ENCODE measurements around the gene HUS1. TPM values are rescaled to one million over a fixed set of nuclear protein-coding genes. Genes with fewer than 3 reads are reported as not detected.
"Not testable (repeated sequence)": the region's sequence is repeated elsewhere in the genome, so short reads cannot be mapped to it uniquely, and the experiment has no call there.

Gene HUS1
- total RNA-seq, 2 donors from 2014 or later, result 22.8 to 23.1 TPM

DNA sequence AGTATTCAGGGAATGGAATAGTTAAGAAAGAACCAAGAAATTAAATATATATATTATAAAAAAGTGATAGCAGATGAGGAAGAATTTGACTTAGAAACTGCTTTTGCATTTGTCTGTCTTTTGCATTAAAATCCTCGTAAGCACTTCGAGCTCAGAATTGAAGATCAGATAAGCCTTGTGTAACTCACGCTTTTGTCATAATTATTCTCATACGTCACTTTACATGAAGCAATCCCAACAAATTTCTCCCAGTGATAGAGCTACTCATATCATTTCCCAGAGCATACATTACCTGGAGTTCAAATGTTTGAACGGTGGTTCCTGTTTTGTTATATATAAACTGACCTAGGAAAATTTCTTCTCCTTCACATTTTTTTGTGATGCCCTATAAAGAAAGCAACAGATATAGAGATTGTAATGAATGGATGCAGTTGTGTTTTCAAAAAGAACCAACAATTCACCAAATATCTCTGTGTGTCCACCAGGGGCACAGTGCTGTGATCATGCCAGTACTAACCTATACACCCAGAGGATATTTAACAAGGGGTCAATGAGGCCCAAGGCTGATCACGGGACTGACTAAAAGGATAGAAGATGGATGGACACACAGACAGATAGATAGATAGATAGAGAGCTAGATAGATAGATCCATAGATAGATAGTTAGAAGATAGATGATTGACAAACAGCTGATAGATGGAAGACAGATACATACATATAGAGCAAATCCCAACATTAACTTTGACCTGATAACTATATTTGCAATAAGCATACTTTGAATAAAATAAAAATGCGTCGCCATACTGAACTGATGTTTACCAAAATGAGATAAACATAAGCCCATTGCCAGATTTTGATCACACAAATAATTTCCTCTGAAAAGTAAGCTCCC is 9.3 kb upstream of the HUS1 start:
- intact Hi-C loops (cut with DNase I), result no loop called here
- no peak for DNase-seq (ENCODE audit: low spot score)

DNA sequence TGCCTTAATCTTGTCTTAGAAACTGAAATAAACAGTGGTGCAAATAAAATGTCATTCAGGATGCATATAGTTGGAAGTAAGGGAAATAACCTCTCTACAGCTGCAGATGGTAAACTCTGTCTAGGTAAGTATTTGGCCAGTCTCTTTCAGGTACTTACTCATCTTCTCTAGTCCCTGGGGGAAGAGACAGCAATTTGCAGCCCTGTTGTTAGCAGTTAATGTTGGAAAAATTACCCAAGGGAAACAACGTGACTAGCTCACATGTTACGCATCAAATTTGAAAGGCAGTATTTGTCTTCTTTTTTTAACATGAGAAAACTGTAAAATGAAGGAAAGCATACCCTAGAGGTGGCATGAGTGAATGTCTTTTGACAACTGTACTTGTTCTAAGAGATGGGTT is 3.2 kb upstream of the HUS1 start:
- no peak for DNase-seq (ENCODE audit: low spot score)
- intact Hi-C loops (cut with DNase I), result no loop called here

DNA sequence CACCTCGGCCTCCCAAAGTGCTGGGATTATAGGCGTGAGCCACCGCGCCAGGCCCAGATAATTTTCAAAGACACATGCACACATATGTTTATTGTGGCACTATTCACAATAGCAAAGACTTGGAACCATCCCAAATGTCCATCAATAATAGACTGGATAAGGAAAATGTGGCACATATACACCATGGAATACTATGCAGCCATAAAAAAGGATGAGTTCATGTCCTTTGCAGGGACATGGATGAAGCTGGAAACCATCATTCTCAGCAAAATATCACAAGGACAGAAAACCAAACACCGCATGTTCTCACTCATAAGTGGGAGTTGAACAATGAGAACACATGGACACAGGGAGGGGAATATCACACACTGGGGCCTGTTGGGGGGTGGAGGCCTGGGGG is 1.2 kb upstream of the HUS1 start:
- intact Hi-C loops (cut with DNase I); DNase-seq (ENCODE audit: low spot score): not testable (repeated sequence)

DNA sequence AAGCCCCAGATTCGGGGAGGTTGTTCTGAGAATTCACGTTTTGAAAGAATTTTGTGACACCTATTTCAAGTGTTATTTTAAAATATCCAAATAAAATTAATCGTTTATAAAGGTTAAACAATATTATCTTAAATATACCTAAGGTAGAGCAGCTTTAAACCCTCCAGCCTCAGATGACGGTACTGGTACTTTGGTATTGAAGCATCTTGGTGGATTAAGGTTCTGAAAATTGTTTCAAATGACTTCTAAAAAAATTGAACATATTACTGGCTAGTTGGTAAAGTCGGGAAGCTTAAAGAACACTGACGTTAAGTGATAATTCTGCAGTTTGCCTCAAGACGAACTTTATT is 392 bp upstream of the HUS1 start:
- intact Hi-C loops (cut with DNase I), result no loop called here
- no peak for DNase-seq (ENCODE audit: low spot score)

DNA sequence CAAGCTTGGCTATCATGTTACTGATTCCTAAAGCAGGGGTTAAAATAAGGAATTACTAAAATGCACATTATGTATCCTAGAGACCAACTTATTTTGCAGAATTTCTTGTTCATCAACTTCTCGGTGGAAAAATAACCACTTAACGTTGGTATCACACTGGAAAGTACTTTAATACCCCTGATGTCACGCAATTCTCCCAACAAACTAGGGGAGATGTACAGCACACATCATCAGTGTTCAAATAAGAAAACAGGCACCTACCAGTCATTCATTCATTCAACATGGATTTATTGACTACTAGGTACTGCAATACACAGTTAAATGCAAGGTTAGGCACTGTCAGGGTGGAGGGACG is 648 bp downstream of the HUS1 start:
- intact Hi-C loops (cut with DNase I), result no loop called here
- no peak for DNase-seq (ENCODE audit: low spot score)

DNA sequence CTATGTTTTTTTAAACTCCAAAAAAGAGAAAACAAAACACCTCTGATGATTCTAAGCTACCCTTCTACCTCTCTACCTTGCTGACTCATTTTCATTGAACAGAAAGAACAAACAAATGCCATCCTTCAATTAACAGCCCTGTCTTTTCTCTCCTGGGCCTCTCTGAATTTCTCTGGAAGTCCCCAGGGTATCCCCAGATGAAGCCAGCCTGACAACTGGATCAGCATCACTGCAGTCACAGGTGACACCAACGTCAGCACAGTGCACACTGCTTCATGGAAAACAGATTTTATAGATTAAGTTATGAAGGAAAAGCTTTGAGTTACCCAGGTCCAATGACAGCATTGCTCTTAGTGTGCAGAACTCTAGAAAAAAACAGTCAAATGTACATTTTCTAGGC is 5.7 kb downstream of the HUS1 start:
- intact Hi-C loops (cut with DNase I), result loop anchor here in 1 of 2 donors (5.0 kb wide), 1 partner anchor 1601 kb away; no protein-coding TSS in a partner anchor
- no peak for DNase-seq (ENCODE audit: low spot score)

DNA sequence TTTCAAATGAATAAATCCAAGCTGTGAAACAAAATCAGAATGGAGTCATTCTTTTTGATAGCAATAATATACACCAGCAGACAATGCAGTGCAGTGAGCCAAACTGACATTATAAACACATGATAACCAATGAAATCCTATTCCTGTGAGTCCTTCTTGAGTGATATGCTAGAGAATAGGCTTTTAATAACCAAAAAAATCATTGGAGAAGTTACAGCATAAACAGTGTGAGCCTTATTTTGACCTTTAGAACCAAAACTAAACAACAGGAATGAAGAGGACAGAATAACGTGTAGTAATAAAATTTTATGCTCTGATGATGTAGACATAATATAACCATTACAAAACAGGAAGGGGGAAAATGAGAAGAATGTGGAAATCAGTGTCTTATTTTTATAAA is 8.7 kb downstream of the HUS1 start:
- DNase-seq (ENCODE audit: low spot score), result no peak
- intact Hi-C loops (cut with DNase I), result loop anchor here in 1 of 2 donors (5.0 kb wide), 1 partner anchor 1598 kb away; no protein-coding TSS in a partner anchor

DNA sequence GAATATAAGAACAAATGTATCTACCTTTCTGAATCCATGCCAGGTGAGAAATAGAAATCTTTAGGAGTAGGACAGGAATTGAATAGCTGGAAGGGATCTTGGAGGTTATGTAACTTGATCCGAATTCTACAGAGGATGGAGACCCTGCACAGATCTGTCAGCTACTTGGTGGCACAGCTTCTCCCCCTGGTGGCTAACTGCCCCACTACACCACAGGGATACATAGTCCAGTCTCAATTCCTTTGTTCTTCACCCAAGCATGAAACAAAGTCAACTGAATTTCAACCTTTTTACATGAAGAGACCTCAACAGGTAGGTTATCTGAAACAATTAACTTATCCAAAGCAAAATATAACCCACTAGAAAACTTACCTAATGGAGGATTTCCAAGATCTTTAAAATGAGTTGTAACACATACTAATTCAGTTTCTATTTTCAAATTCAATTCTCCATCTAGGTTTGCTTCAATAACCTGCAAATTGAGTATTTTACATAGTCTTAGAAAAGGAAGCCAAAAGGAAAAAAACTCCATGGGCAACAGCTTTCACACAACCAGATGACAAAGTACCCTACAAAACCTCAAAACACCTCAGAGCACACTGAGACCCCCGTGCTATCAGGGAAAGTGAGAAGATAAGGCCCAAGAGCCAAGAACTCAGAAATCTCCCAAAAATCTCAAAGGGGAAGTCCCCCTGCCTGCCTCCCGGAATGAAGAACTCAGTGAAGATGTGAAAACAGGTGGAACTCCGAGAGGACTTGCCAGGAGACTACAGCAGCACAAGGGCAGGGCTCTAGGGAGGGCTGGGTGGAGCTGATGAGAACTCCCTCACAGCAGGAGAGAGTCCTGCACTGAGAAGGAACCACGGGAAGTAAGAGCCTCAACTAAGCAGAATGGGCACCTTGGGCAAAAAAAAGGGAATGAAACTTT is 10.3 kb downstream of the HUS1 start:
- intact Hi-C loops (cut with DNase I), result no loop called here
- DNase-seq (ENCODE audit: low spot score), result no peak

DNA sequence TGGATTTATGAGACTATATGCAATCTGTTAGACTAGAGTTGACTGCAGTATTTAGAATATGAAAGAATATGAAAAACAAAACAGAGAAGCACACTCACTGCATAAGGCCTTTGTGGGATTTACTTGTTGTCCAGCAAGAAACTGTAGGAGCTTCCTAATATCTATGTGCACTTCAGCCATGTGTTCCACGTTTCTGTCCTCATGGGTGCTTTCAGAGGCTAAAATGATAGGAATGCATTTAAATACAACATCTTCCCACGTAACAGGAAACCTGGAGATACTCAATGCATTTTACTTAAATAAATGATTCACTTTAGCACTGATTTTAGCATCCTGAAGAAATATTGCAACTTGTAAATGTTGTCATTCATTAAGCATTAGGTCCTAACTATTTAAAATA is 11.7 kb downstream of the HUS1 start:
- intact Hi-C loops (cut with DNase I), result no loop called here
- no peak for DNase-seq (ENCODE audit: low spot score)

DNA sequence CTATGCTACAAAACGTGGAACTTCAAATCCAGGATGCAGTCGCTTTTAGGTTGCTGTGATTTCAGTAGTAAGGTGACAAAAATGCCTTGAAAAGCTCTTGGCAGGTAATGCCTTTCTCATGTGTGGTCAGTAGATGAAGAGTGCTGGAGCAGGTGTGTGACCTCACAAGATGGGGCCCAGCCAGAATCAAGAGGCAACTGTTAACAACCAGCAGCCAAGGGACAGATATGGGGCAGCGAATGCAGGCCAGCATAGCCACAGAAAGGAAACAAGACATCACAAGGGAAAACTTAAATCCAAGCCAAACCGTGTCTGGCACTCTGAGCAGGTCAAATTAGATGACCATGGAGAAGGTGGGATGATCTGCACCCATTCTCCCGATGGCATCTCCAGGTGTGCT is 12.3 kb downstream of the HUS1 start:
- no peak for DNase-seq (ENCODE audit: low spot score)
- intact Hi-C loops (cut with DNase I), result no loop called here

DNA sequence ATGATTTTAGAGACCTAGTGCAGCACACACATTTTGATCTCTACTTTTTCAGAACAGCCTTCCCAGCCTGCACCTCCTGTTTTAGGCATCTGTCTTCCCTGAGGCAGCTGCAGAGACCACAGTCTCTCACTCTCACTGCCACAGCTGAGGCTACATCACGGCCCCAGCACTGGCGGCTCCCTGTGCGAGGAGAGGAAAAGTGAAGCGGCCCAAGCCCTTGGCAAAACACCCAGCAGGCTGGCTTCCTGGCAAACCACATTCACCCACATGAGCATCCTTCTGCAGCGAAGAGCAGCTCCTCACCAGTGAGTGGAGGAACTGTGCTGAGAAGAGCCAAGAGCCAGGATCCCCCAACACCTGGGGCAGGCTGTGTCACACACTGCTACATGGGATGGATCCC is 14.0 kb downstream of the HUS1 start:
- DNase-seq (ENCODE audit: low spot score), result no peak
- intact Hi-C loops (cut with DNase I), result no loop called here

DNA sequence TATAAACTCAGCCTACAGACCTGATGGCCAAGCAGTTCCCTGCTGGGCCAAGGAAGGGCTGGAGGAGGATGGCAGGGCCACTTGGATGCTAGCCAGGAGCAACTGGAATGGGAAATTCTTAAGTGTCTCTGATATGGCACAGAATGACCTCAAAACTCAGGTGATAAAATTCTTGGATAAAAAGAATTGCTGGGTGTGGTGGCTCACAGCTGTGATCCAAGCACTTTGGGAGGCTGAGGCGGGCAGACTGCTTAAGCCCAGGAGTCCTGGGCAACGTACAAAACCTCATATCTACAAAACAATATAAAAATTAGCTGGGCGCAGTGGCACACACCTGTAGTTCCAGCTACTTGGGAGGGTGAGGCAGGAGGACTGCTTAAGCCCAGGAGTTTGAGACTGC is 17.2 kb downstream of the HUS1 start:
- DNase-seq (ENCODE audit: low spot score), result no peak
- intact Hi-C loops (cut with DNase I), result no loop called here

DNA sequence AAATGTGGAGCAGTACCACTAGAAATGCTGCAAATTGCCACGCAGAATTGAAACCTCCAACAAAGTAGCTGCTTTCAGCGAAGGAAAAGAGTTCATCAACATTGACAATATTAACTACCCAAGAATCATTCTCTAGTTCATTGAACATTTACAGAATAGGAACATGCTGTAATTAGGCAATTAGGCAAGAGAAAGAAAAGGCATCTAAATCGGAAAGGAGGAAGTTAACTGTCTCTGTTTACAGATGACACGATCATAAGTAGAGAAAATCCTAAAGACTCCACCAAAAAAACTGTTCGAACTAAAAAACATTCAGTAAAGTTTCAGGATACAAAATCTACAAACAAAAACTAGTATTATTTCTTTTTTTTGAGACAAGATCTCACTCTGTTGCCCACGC is 22.3 kb downstream of the HUS1 start:
- intact Hi-C loops (cut with DNase I), result no loop called here
- no peak for DNase-seq (ENCODE audit: low spot score)

DNA sequence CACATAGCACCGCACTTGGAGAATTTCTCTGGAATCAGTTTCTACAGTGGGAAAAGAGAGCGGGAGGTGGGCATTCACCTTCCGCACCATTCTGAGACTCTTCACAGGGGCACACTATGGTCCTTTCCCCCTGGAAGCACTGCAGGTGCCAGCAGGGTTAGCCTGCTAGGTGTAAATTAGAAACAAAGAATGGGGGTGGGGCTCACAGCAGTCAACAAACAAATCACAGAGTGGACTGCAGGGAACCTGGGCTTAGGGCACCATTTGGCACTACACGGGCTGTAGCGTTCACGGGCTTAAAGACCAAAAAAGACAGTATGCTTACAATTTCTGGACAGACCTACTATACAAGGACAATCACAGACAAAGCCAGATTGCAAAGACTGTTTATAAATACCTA is 23.2 kb downstream of the HUS1 start:
- intact Hi-C loops (cut with DNase I), result no loop called here
- DNase-seq (ENCODE audit: low spot score), result no peak

DNA sequence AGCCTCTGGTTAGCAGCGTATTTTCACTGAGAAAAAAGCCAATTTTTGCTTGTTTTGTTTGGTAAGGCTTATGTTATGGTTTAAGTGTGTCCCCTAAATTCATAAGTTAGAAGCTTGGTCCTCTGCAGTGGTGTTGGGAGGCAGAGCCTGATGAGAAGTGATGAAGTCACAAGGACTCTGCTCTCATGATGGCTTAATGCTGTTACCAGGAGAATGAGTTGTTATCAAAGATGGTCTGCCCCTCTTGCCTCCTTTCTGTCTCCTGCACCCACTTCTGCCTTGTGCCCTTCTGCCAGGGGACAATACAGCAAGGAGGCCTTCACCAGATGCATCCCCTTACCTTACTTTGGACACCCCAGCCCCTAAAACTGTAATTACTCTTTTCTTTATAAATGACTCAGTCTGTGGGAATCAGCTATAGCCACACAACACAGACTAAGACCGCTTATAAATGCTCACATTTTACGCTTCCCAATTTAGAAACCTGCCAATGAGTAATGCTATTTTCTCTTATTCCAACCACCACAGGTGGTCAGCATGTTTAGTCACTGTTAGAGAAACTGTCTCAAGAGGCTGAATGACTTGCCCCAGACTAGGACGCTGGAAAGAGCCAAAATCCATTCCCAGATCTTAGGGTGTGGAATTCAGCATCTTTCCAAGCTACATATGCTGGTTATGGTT is 25.0 kb downstream of the HUS1 start:
- intact Hi-C loops (cut with DNase I), result no loop called here
- no peak for DNase-seq (ENCODE audit: low spot score)

DNA sequence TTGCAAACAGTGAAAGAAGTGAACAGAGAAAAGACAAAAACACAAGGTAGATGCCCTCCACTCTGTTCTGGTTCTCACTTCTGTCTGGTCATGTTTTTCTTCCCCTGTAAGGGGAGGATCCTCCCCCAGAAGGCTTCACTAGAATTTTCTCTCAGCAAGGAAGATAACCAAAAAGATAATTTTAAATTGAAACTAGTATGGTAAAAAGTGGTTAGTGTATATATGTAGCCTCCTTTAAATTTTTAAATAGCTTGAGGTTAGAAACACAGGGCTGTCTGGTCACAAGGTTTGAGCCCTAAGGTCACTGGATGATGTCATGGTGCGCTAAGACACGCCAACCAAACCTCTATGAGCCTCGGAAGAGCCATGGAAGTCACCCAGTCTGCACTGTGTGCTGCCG is 25.6 kb downstream of the HUS1 start:
- no peak for DNase-seq (ENCODE audit: low spot score)
- intact Hi-C loops (cut with DNase I), result no loop called here

DNA sequence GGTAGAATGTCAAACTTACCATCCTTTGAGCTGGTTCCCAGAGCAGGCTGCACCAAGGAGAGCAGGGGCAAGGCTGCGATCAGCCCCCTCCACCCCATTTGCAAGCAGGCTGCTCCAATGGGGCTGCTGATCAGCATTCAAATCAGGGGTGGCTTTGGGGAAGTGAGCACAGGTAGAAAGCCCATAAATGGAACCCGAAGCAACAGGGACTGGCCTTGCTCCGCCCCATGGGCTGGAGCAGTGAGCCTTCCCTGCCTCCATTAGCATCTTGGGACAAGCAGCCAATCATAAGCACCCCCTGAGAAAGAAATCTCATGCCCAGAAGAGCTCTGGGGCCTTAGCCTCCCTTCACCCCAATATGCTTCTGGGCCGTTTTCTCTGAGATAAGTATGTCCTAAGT is 27.2 kb downstream of the HUS1 start:
- intact Hi-C loops (cut with DNase I), result no loop called here
- no peak for DNase-seq (ENCODE audit: low spot score)

DNA sequence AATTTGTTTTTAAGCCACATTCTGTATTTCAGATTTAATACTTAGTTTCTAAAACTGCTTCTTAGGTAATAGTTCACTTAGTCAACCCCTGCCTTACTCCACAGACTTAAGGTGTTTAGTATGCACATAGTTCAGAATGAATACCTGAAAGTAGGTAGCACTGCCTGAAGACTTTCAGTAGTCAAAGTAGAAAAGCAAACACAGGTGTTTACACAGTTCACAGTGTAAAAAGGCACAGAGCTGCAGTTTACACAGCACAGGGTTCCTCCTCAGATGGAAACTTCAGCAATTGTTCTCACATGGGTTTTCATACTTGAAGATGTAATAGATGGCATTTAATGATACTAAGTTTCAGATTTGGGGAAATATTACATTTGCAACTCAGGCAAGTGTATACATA is 28.0 kb downstream of the HUS1 start:
- intact Hi-C loops (cut with DNase I), result no loop called here
- no peak for DNase-seq (ENCODE audit: low spot score)

DNA sequence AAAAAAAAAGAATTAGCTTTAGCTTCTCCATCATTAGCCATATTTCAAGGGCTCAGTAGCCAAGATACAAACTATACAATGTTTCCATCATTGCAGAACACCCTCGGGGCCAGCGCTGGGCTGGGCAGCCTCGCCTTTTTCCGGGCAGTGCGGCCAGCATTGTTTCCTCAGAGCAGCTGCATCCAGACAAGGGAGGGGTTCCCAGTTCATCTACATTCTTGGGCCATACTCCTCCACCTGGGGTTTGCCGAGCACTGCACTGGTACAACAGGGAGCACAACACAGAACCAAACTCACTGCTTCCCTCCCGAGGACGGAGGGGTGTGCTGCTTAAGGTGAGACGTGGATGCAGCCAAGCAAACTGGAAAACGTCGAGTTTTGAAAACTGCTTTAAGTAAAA is 28.7 kb downstream of the HUS1 start:
- DNase-seq (ENCODE audit: low spot score), result no peak
- intact Hi-C loops (cut with DNase I), result no loop called here

DNA sequence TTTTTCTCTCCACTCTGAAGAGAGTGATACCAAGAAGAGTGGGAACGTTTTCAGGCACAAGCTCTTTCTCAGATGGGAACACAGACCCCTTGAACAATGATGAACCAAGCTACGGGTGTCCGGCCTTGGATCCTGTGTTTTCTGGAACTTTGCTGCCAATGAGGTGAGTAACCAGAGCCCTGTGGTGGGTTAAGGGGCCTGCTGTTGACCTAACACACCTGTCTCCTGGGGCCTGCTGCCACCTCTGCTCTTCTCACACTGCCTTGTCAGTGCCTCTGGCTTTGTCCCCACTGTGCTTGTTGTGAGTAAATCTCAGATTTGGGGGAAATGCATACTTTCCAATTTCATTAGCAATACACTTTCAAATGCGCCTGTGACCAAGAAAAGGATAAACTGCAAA is 29.7 kb downstream of the HUS1 start:
- no peak for DNase-seq (ENCODE audit: low spot score)
- intact Hi-C loops (cut with DNase I), result loop anchor here (5.0 to 10.0 kb wide), 2 partner anchors 155 to 158 kb away; no protein-coding TSS in a partner anchor
